Adrenal gland (tissue), 12 donors: Measurements from ENCODE around the gene CXCL3. TPM values are rescaled to one million over a fixed set of nuclear protein-coding genes. Genes with fewer than 3 reads are reported as not detected.
"Not testable (repeated sequence)": the region's sequence is repeated elsewhere in the genome, so short reads cannot be mapped to it uniquely, and the experiment has no call there.

Experiments
- DNase-seq, 7 donors: peaks; one replicate each; pipeline ENCODE4 v3.0.0-alpha.2; 2019 to 2020
- H3K27ac ChIP-seq, 5 donors: fragments of 200-600 bp; sonication (generic) in 4 of 5; 1 replicate in 3 of 5; 2 replicates in 2 of 5; pipeline versions ENCODE4 v1.5.1 to v1.8.0; 2016 to 2020; ENCODE audit warnings: mild to moderate bottlenecking in 1 of 5
- H3K27me3 ChIP-seq: fragments of 200-600 bp; 2 replicates; pipeline ENCODE4 v1.8.0; 2021
- H3K36me3 ChIP-seq, 2 donors: fragments of 200-600 bp; replicated peaks in 1 of 2; 1 replicate in 1 of 2; 2 replicates in 1 of 2; pipeline versions ENCODE4 v1.5.1 to v1.8.0; 2018 to 2022
- H3K4me1 ChIP-seq, 2 donors: fragments of 200-600 bp; replicated peaks in 1 of 2; 1 replicate in 1 of 2; 2 replicates in 1 of 2; pipeline versions ENCODE4 v1.5.1 to v1.8.0; 2018 to 2021
- H3K4me3 ChIP-seq, 4 donors: fragments of 200-600 bp; sonication (generic) in 3 of 4; one replicate each; pipeline ENCODE4 v1.5.1; 2016 to 2018
- H3K9me3 ChIP-seq, 3 donors: fragments of 200-600 bp; sonication (generic) in 1 of 3; replicated peaks in 1 of 3; 1 replicate in 2 of 3; 2 replicates in 1 of 3; pipeline versions ENCODE4 v1.5.1 to v1.8.0; 2016 to 2021
- POLR2A ChIP-seq, 2 donors: fragments of 450-650 bp; IDR thresholded peaks; one replicate each; pipeline ENCODE4 v1.6.1; 2017; ENCODE audit warnings: antibody characterized with exemption in 2 of 2, mild to moderate bottlenecking in 2 of 2, moderate library complexity in 1 of 2
- whole genome bisulfite sequencing, 4 donors: extraction: QIAGEN DNeasy Blood & Tissue Kit in 2 of 4; methylation state at CpG; one replicate each; pipeline versions ENCODE4 v1.1.5 to v1.1.7; 2013 to 2017; 5-methylcytosine and 5-hydroxymethylcytosine counted together
- intact Hi-C, 2 donors: fragments of 100-400 bp; cut with DNase I; formaldehyde crosslinking; loops; one replicate each; pipeline versions ENCODE4 v1.14.1 to v1.15.0; 2022 to 2023
- polyA plus RNA-seq, 3 donors: library from polyadenylated mRNA; stranded (reverse); fragments of 200-250 nt in 2 of 3; fragments of 350-450 nt in 1 of 3; fragmentation: Illumina TruSeq in 1 of 3; extraction: RNeasy Lipid Tissue Mini Kit (QIAGEN cat#74804) in 1 of 3; gene quantifications; one replicate each; pipeline ENCODE4 v1.2.3, GENCODE V29; 2013 to 2014
- total RNA-seq, 9 donors: library from RNA; depleted of rRNA in 4 of 9; stranded (reverse); fragments of >200 nt in 4 of 9; fragments of 120-200 nt in 1 of 9; fragmentation: NEBNext Ultra II Directional in 1 of 9; extraction: Animal tissue kit (Norgen Biotek cat#: 25700) in 1 of 9; gene quantifications; one replicate each; pipeline versions ENCODE4 v1.1.0 to v1.2.4, GENCODE V29; 2013 to 2023
- TF ChIP-seq, protein P1 (sequence below), 6 experiments: fragments of 450-650 bp in 4 of 6; fragments of 200-600 bp in 2 of 6; sonication (generic) in 1 of 6; IDR thresholded peaks; 1 replicate in 5 of 6; 2 replicates in 1 of 6; pipeline versions ENCODE4 v1.5.1 to v1.8.0; 2016 to 2021; ENCODE audit warnings: antibody characterized with exemption in 6 of 6, mild to moderate bottlenecking in 2 of 6, moderate library complexity in 1 of 6
- donor health status: healthy with polysubstance abuse.
- donor health status: Bipolar disorder and iron deficiency.
- donor health status: DM: yes; HTN: yes; CAD: no.
- donor health status: DM: no; HTN: no; CAD: no.
- donor health status: DM: no; HTN: no; CAD: no.
- donor health status: DM: yes; HTN: yes; CAD: no.

Gene CXCL3
- total and polyA plus RNA-seq, 12 donors = 0.13 to 1.6 (median 0.42) TPM; not detected in 3

DNA sequence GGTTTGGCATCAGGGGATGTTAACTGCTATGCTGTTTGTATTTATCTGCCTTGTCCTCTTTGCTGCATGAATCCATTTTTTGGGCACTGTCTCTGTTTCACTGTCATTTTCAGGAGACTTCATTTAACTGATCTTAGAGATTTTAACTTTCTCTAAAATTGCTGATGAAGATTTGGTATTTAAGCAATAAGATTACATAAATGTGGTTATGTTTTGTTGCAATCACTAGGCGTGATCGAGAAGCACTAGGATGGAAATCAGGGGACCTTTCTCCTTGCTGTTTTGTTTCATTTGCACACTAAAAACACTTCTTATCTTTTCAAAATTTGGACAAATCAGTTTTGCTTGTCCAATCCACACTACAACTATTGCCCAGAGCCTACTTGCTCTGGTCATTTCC, 45.1 kb upstream of the CXCL3 start:
- Histone ChIP-seq H3K9me3 (no peaks in the 10 kb centered on the region), H3K36me3 (no peaks in the 10 kb centered on the region), H3K27ac (no peak overlapping the region), H3K4me1 (no peaks in the 10 kb centered on the region), H3K27me3 (no peaks in the 10 kb centered on the region), H3K4me3 (no peak overlapping the region)
- no peak for TF ChIP-seq POLR2A (IDR thresholded peaks at IDR 0.05)
- TF ChIP-seq, protein P1, sequence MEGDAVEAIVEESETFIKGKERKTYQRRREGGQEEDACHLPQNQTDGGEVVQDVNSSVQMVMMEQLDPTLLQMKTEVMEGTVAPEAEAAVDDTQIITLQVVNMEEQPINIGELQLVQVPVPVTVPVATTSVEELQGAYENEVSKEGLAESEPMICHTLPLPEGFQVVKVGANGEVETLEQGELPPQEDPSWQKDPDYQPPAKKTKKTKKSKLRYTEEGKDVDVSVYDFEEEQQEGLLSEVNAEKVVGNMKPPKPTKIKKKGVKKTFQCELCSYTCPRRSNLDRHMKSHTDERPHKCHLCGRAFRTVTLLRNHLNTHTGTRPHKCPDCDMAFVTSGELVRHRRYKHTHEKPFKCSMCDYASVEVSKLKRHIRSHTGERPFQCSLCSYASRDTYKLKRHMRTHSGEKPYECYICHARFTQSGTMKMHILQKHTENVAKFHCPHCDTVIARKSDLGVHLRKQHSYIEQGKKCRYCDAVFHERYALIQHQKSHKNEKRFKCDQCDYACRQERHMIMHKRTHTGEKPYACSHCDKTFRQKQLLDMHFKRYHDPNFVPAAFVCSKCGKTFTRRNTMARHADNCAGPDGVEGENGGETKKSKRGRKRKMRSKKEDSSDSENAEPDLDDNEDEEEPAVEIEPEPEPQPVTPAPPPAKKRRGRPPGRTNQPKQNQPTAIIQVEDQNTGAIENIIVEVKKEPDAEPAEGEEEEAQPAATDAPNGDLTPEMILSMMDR (IDR thresholded peaks at IDR 0.05) = no peak
- intact Hi-C loops = no loop called here
- DNase-seq = no peak
- 79 to 92% (median 83%) methylated on average over 2 of the region's 2 CpGs for WGBS, 4 donors

DNA sequence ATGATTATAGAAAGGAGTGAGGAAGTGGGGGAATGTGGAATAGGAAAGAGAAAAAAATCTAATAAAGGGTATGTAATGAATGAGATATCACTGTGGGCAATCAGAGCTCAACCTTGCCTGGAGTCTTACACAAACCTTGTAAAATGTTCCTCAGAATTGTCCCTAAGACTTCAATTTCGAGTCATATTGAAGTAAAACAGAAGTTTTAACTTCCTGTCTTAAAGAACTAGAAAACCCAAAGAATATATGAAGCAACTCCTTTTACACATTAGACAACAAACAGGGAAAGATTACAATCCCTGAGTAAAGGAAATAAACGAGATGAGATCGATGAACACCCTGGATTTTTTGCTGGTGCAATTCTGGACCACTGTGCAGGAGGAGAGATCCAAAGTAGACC, 42.5 kb upstream of the CXCL3 start:
- TF ChIP-seq, protein P1 (IDR thresholded peaks at IDR 0.05) = no peak
- no peak for TF ChIP-seq POLR2A (IDR thresholded peaks at IDR 0.05)
- intact Hi-C loops = no loop called here
- Histone ChIP-seq H3K36me3 (no peaks in the 10 kb centered on the region), H3K9me3 (no peaks in the 10 kb centered on the region), H3K4me1 (no peaks in the 10 kb centered on the region), H3K27ac (no peak overlapping the region), H3K27me3 (no peaks in the 10 kb centered on the region), H3K4me3 (no peak overlapping the region)
- WGBS, 4 donors = 65 to 73% (median 73%) methylated on average over 3 of the region's 3 CpGs
- no peak for DNase-seq

DNA sequence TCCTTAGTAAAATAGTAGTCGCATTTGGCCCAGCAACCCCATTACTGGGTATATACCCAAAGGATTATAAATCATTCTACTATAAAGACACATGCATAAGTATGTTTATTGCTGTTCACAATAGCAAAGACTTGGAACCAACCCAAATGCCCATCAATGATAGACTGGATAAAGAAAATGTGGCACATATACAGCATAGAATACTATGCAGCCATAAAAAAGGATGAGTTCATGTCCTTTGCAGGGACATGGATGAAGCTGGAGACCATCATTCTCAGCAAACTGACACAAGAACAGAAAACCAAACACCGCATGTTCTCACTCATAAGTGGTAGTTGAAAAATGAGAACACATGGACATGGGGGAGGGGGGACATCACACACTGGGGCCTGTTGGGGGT, 41.9 kb upstream of the CXCL3 start:
- intact Hi-C loops, H3K27me3 ChIP-seq, H3K4me3 ChIP-seq, H3K27ac ChIP-seq, H3K36me3 ChIP-seq, DNase-seq, H3K4me1 ChIP-seq, H3K9me3 ChIP-seq: not testable (repeated sequence)
- 92 to 97% (median 95%) methylated on average over 2 of the region's 2 CpGs for WGBS, 4 donors

DNA sequence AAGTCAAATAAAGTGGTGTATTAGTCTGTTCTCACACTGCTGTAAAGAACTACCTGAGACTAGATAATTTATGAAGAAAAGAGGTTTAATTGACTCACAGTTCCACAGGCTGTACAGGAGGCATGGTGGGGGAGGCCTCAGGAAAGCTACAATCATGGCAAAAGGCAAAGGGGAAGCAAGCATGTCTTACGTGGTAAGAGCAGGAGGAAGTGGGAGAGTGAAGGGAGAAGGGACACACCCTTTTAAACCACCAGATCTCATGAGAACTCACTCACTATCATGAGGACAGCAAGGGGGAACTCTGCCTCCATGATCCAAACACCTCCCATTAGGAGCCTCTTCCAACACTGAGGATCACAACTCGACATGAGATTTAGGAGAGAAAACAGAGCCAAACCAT, 40.5 kb upstream of the CXCL3 start:
- H3K27me3 ChIP-seq, DNase-seq, H3K4me1 ChIP-seq, H3K4me3 ChIP-seq, intact Hi-C loops, H3K27ac ChIP-seq, H3K36me3 ChIP-seq, H3K9me3 ChIP-seq: not testable (repeated sequence)
- 59 to 75% (median 73%) methylated on average over 2 of the region's 2 CpGs for WGBS, 4 donors

DNA sequence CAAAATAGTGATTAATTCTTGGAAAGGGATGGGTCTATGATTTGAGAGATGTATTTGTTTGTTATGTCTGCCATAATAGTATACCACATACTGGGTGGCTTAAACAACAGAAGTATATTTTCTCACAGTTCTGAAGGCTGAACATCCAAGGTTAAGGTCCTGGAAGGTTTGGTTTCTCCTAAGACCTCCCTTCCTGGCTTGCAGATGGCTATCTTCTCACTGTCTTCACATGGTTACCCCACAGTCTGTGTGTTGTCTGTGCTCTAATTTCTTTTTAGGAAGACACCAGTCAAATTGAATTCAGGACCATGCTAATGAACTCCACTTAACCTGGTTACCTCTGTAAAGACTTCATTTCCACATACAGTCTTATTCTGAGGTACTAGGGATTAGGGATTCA, 34.9 kb upstream of the CXCL3 start:
- intact Hi-C loops = no loop called here
- Histone ChIP-seq H3K9me3 (no peaks in the 10 kb centered on the region), H3K36me3 (no peaks in the 10 kb centered on the region), H3K4me1 (no peaks in the 10 kb centered on the region), H3K27me3 (no peaks in the 10 kb centered on the region), H3K4me3 (no peak overlapping the region), H3K27ac (no peak overlapping the region)
- DNase-seq = no peak
- TF ChIP-seq POLR2A (IDR thresholded peaks at IDR 0.05) = no peak
- TF ChIP-seq, protein P1 (IDR thresholded peaks at IDR 0.05) = no peak
